Gastroesophageal sphincter (tissue), 3 donors: ENCODE measurements around the gene GRID2.

Experiments
- EP300 ChIP-seq: sonication (generic); formaldehyde crosslinking; IDR thresholded peaks from one replicate; pipeline ENCODE4 v1.6.1; 2017; ENCODE audit warnings: antibody characterized with exemption, mild to moderate bottlenecking
- POLR2A ChIP-seq, 2 donors: fragments of 450-650 bp; IDR thresholded peaks; one replicate each; pipeline ENCODE4 v1.6.1; 2017; ENCODE audit warnings: antibody characterized with exemption in 2 of 2, mild to moderate bottlenecking in 2 of 2, moderate library complexity in 1 of 2
- TF ChIP-seq, protein P1 (sequence below), 4 experiments: fragments of 200-600 bp in 2 of 4; fragments of 450-650 bp in 2 of 4; sonication (generic) in 1 of 4; IDR thresholded peaks; one replicate each; pipeline ENCODE4 v1.5.1; 2017 to 2019; ENCODE audit warnings: antibody characterized with exemption in 4 of 4, mild to moderate bottlenecking in 2 of 4, moderate library complexity in 2 of 4

- no peak for TF ChIP-seq POLR2A (IDR thresholded peaks at IDR 0.05)
- TF ChIP-seq, protein P1, sequence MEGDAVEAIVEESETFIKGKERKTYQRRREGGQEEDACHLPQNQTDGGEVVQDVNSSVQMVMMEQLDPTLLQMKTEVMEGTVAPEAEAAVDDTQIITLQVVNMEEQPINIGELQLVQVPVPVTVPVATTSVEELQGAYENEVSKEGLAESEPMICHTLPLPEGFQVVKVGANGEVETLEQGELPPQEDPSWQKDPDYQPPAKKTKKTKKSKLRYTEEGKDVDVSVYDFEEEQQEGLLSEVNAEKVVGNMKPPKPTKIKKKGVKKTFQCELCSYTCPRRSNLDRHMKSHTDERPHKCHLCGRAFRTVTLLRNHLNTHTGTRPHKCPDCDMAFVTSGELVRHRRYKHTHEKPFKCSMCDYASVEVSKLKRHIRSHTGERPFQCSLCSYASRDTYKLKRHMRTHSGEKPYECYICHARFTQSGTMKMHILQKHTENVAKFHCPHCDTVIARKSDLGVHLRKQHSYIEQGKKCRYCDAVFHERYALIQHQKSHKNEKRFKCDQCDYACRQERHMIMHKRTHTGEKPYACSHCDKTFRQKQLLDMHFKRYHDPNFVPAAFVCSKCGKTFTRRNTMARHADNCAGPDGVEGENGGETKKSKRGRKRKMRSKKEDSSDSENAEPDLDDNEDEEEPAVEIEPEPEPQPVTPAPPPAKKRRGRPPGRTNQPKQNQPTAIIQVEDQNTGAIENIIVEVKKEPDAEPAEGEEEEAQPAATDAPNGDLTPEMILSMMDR (IDR thresholded peaks at IDR 0.05), result no peak
- no peak for TF ChIP-seq EP300
Observed at GRCh38 chr4:92953462-92953861, 649.7 kb downstream of the GRID2 start.
